BJ (cell line): ENCODE measurements around the gene ICAM5. TPM values are rescaled to one million over a fixed set of nuclear protein-coding genes. Genes with fewer than 3 reads are reported as not detected.

Experiments used
- CTCF ChIA-PET: fragments of 350-600 bp; formaldehyde crosslinking; extraction: SDS; loops from one replicate; lab custom pipeline; 2021; ENCODE audit warnings: antibody characterized with exemption, inconsistent platforms; lab: Yijun Ruan, JAX
- POLR2A ChIA-PET: fragments of 300-600 bp; sonication (Branson Sonifier 250); formaldehyde crosslinking; extraction: SDS; loops from one replicate; lab custom pipeline; 2021; ENCODE audit warnings: antibody characterized with exemption; lab: Charles Lee
- DNase-seq: peaks from one replicate; pipeline ENCODE4 v3.0.0-alpha.2; 2011; ENCODE audit warnings: low read depth
- H3K27me3 ChIP-seq: 2 replicates; pipeline ENCODE4 v1.6.0; 2011; ENCODE audit warnings: low read length; ENCODE audit not compliant: control insufficient read depth, insufficient read depth
- H3K36me3 ChIP-seq: 2 replicates; pipeline ENCODE4 v1.5.1; 2011; ENCODE audit warnings: low read length; ENCODE audit not compliant: control insufficient read depth, insufficient read depth
- H3K4me3 ChIP-seq: 2 replicates; pipeline ENCODE4 v1.5.1; 2011; ENCODE audit warnings: low read depth, mild to moderate bottlenecking, control low read depth, low read length
- polyA plus RNA-seq: library from polyadenylated mRNA; depleted of rRNA; stranded (reverse); fragments of >200 nt; gene quantifications from 2 replicates; pipeline ENCODE4 v1.2.3, GENCODE V29; 2011
- TF ChIP-seq, protein P1 (sequence below): IDR thresholded peaks from 2 replicates; pipeline ENCODE4 v1.5.1; 2011; ENCODE audit warnings: low read depth, mild to moderate bottlenecking, control low read depth, inconsistent platforms, low read length, moderate library complexity; ENCODE audit not compliant: insufficient read depth

The ICAM5 gene
- polyA plus RNA-seq, 1 experiment = 9.2 TPM

DNA sequence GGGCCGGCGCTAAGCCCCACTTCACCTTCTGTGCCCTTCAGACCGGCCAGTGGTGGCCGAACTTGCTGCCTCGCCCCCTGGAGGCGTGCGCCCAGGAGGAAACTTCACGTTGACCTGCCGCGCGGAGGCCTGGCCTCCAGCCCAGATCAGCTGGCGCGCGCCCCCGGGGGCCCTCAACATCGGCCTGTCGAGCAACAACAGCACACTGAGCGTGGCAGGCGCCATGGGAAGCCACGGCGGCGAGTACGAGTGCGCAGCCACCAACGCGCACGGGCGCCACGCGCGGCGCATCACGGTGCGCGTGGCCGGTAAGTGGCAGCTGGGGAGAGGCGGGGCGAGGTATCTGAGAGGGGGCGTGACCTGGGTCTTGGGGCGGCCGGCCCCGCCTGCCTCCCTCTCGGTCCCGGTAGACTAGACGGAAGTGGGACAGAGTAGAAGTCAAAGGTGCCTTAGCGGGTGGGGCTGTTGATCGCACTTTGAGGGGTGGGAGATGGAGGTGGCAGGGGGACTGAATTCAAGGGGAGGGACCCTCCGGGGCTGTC lies 5.6 kb downstream of the ICAM5 start:
- DNase-seq = no peak
- ChIA-PET POLR2A (no interaction called here), CTCF (no interaction called here)
- Histone ChIP-seq H3K27me3 (peaks cover 8% of the 10 kb centered on the region), H3K4me3 (0 out of 2 replicates have a peak overlapping the region, but pooled peaks have one; percentile 3), H3K36me3 (peaks cover 1% of the 10 kb centered on the region)
- TF ChIP-seq, protein P1, sequence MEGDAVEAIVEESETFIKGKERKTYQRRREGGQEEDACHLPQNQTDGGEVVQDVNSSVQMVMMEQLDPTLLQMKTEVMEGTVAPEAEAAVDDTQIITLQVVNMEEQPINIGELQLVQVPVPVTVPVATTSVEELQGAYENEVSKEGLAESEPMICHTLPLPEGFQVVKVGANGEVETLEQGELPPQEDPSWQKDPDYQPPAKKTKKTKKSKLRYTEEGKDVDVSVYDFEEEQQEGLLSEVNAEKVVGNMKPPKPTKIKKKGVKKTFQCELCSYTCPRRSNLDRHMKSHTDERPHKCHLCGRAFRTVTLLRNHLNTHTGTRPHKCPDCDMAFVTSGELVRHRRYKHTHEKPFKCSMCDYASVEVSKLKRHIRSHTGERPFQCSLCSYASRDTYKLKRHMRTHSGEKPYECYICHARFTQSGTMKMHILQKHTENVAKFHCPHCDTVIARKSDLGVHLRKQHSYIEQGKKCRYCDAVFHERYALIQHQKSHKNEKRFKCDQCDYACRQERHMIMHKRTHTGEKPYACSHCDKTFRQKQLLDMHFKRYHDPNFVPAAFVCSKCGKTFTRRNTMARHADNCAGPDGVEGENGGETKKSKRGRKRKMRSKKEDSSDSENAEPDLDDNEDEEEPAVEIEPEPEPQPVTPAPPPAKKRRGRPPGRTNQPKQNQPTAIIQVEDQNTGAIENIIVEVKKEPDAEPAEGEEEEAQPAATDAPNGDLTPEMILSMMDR = peak; percentile 29; the same call in 1 of the 2 replicates

DNA sequence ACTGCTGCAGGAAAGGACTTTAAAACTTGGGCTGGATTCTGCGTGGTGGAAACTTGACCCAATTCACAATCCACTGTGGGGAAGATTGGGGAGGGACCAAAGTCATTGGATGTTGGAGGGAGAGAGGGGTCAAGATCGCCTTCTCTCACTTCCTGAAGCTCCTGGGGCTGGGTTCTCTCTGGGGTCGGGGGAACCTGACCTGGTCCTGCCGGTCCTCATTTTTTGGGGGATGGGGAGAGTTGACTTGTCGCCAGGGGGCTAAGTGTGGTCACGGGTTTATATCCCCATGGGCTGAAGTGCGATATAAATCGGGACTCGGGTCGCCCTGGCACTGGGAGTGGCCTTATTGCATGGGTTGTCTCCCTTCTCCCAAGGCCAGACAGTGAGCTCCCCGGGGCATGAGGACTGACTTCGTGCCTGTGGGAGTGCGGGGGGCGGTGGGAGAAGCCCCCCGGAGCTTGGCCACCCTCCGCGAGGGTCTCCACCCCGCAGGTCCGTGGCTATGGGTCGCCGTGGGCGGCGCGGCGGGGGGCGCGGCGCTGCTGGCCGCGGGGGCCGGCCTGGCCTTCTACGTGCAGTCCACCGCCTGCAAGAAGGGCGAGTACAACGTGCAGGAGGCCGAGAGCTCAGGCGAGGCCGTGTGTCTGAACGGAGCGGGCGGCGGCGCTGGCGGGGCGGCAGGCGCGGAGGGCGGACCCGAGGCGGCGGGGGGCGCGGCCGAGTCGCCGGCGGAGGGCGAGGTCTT lies 6.3 kb downstream of the ICAM5 start:
- POLR2A ChIA-PET = no interaction called here
- TF ChIP-seq, protein P1 = no peak
- CTCF ChIA-PET = interaction anchor here (0.9 kb wide), 1 partner anchor 93 kb away, joined by 3 read pairs; no protein-coding TSS in a partner anchor
- Histone ChIP-seq H3K27me3 (peaks cover 8% of the 10 kb centered on the region), H3K36me3 (peaks cover 1% of the 10 kb centered on the region), H3K4me3 (0 out of 2 replicates have a peak overlapping the region, but pooled peaks have one; percentile 3)
- no peak for DNase-seq

DNA sequence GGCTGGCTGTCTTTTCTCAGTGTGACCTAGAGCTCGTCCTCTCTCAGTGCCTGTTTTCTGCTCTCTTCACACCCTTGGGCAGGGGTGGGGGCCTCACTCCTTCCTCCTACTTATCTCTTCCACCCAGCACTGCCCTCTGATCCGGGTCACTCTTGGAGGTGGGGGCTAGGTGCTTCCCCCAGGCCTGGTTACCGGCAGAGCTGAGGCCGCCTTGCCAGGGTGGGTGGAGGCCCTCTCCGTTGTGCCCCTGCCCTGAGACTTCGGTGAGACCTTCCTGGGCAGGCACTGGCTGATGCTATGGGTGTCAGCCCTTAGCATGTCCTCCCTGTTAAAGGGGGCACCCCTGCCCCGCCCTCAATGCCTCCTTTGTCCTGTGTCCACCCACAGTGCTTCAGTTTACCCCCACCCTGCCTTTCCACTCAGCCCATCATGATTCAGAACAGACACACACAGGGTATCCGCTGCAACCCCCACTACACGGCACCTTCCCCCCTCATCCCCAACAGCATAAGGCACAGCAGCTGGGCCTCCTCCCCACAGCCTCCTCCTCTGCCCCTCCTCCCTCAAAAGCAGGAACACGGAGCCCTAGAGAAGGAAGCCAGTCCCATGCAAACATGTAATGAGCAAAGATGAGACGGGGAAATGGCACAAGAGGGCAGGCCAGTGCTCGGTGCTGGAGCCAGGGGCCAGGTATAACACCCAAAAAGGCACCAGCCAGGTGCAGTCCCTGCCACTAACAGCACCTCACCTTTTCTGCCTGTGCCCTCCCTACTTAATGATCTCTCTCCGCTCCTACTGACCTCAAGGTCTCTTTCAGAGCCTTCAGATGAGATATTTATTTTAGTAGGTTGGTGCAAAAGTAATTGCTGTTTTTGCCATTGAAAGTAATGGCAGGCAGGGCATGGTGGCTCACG lies 10.1 kb downstream of the ICAM5 start:
- Histone ChIP-seq H3K27me3 (no peaks in the 10 kb centered on the region), H3K4me3 (no peak overlapping the region), H3K36me3 (no peaks in the 10 kb centered on the region; the same call in 1 of the 2 replicates)
- CTCF ChIA-PET = no interaction called here
- TF ChIP-seq, protein P1 = no peak
- no peak for DNase-seq
- POLR2A ChIA-PET = no interaction called here

DNA sequence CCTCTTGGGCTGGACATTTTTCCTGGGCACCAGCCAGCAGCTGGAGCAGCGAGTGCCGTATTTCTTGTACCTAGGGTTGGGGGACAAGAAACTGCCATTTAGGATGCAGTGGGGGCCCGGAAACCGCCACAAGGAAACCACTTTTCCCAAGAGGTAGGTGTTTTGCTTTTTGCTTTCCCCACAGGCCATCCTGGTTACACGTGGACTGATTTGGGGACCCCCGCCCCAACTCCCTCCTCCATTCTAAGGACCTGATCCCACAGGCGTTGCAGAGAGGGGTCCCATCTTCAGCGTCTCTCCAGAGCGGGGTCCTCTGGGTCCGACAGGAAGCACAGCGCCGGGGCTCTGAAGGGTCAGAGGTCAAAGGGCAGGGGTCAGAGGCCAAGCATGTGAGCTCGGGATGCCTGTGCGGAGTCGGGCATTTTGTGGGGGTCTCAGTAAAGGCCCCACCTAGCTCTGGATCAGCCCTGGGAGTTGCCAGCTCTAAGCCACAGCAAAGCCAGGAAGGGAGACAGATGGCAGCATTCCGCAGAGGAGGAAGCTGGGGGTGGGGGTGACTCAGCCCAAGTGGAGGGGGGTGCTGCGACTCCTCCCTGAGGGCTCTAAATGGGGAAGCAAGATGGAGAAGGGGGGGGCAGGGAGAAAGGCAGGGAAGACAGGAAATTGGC lies 15.5 kb downstream of the ICAM5 start:
- H3K27me3 ChIP-seq = no peaks in the 10 kb centered on the region
- peaks cover 3% of the 10 kb centered on the region; the same call in 1 of the 2 replicates for H3K36me3 ChIP-seq
- H3K4me3 ChIP-seq = no peak overlapping the region
- TF ChIP-seq, protein P1 = no peak
- no peak for DNase-seq
- ChIA-PET POLR2A (interaction anchor here (0.6 kb wide), 1 partner anchor 13 kb away, joined by 3 read pairs; no protein-coding TSS in a partner anchor), CTCF (interaction anchor here (0.6 to 1.4 kb wide), 2 partner anchors 36 to 37 kb away, joined by 3 to 5 read pairs; no protein-coding TSS in a partner anchor)
